ENCODE data around the gene SLC12A7.
"Not testable (repeated sequence)": the region's sequence is repeated elsewhere in the genome, so short reads cannot be mapped to it uniquely, and the experiment has no call there.

SLC12A7 gene

DNA sequence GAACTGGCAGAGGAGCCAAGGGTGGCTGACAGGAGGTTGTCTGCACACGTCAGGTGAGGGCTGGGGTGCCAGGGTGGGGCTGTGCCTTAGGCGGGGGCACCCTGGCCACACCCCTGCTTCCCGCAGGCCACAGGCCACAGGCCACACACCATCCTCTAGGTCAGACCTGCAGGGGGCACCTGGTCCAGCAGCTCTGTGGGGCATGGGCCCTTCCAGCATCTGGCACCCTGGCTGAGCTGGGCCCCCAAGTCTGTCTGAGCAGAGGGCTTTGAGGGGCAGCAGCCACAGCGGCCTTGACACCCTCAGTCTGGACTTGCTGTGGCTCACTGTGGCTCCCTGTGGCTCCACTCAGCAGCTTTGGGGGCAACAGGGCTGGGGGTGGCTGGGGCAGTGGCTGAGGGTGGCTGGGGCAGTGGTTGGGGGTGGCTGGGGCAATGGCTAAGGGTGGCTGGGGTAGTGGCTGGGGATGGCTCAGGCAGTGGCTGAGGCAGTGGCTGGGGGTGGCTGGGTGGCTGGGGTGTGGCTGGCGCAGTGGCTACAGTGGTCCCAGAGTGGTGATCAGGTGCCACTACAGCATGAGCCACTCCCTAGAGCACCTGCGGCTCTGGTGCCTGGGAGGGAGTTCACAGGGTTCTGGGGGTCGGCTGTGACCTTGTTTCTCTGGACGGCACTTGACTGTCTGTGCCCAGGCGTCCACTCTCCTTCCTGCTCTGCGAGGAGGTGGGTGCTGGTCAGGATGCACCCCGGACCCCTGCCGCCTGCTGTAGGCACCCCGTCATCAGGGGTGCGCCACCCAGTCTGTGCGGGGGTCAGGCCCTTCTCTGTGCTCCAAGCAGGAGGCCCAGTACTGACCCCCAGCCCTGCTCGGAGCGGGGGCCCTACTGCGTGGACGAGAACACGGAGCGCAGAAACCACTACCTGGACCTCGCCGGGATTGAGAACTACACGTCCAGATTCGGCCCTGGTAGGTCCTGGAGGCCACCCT, 76.2 kb downstream of the SLC12A7 start:
- no peak for DNase-seq (ENCODE audit: low read depth in 3 of 3)

- DNase-seq (ENCODE audit: low read depth in 3 of 3) = no peak
Measured at GRCh38 chr5:1034986-1035385, 76.9 kb downstream of the SLC12A7 start.

DNA sequence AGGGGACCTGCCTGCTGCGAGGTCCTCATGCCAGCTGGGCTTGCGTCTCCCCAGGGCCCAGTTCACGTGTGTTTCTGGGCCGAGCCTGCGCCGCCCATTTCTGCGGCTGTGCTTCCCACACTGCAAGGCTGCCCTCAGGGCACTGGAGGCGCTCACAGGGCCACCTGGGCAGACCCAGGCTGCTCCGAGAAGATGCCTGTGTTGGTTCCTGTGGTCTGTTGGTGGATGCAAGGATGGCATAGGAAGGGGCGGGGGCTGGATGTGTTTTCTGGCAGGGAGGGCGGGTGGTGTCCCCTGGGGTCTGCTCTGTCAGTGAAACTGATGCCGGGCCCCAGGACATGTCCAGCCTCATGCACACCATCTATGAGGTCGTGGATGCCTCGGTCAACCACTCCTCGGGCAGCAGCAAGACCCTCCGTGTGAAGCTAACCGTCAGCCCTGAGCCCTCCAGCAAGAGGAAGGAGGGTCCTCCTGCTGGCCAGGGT, 77.4 kb downstream of the SLC12A7 start:
- DNase-seq (ENCODE audit: low read depth in 3 of 3) = no peak

DNA sequence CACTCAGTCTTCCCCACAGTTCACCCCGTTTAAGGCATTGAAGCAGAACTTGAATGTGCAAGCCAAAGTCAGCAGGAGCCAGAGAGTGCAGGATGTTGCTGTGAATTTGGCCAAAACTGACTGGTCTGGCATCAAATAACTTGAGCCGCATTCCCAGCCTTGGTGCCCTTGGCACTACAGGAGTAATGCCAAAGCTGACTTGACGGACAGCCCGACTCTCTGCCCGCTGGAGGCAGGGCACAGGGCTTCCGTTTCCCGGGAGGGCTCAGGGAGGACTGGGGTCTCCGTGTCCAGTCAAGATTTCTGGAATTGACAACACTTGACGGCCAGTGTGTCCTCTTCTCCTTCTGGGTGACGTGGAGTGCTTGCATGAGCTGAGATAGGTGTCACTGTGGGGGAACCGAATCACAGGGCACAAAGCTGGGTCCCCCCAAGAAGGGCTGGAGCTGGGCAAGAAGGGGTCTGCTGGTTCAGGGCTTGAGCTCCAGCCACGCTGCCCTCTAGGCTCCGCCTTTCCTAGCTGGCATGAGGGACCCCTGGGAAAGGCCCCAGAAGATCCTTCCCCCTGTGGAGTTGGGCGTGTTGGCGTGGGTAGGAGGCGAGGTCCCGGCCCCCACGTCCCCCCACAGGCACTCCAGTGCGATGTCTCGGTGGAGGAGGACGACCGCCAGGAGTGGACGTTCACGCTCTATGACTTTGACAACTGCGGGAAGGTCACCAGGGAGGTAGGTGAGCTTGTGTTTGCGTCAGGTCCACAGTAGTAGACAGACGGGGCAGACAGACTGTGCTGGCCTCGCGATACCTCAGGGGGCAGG, 78.0 kb downstream of the SLC12A7 start:
- no peak for DNase-seq (ENCODE audit: low read depth in 3 of 3)

- no peak for DNase-seq (ENCODE audit: low read depth in 3 of 3)
Measured at GRCh38 chr5:1033178-1033577, 78.7 kb downstream of the SLC12A7 start.

DNA sequence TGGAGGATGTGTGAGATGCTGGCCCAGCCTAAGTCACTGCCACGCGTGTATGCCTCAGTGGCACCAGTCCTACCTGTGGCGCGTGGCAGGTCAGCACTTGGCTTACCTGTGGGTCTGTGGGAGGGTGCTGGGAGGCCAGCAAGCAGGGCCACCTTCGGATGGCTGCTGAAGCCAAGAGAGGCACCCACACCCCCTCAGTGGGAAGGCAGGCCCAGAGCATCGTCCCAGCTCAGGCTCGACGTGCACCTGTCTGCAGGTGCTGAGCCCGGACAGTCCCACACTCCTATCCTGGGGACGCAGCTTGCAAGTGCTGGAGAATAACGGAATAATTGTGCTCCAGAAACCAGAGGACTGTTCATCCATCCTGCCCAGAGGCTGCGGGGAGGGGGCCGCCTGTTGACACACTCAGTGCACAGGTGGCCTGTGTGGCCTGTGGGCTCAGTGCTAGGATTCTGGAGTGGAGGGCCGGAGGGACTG, 79.3 kb downstream of the SLC12A7 start:
- no peak for DNase-seq (ENCODE audit: low read depth in 3 of 3)

DNA sequence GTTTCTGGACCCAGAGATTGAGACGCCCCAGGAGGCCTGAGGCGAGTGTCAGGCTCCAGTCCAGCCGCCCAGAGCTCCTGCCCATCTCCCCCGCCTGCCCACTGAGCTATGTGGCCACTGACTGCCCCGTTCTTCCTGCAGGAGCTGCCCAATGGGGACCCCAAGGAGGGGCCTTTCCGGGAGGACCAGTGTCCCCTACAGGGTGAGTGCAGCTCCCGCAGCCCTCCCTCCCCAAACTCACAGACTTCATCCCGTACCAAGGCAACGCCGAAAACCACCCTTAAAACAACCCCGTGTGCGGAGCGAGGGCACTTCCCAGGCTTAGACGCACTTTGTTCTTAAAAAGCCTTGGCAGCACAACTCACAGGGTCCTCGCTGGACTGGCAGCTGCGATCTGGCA, 79.9 kb downstream of the SLC12A7 start:
- no peak for DNase-seq (ENCODE audit: low read depth in 3 of 3)

- DNase-seq (ENCODE audit: low read depth in 3 of 3) = no peak
Measured at GRCh38 chr5:1031306-1031959, 80.4 kb downstream of the SLC12A7 start.

- DNase-seq (ENCODE audit: low read depth in 3 of 3) = no peak
Measured at GRCh38 chr5:1030801-1031271, 81.0 kb downstream of the SLC12A7 start.

DNA sequence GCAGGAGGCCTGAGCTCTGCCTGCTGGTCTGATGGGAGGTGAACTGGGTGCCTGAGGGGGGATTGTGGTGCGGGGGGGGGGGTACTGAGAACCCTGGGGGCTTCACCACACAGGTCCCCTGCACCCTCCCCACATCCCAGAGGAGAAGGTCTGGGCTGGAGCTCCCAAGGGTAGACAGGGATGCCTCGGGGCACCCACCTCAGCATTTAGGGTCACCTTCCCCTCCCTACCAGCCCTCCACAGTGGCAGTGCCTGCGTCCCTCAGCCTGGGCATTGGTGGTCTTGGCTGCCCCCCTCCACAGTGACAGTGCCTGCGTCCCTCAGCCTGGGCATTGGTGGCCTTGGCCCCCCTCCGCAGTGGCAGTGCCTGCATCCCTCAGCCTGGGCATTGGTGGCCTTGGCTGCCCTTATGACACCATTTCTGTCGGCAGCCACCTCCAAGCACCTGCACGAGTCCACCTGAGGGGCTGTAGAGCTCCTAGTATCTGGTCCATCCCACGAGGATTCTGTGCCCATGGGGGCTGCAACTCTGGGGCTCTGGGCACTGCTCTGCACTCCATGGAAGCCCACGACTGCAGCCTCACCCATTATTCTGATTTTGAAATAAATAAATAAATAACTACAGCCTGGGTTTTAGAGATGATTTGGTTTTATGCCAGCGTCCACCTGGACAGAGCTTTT, 81.8 kb downstream of the SLC12A7 start:
- DNase-seq (ENCODE audit: low read depth in 3 of 3) = no peak

DNA sequence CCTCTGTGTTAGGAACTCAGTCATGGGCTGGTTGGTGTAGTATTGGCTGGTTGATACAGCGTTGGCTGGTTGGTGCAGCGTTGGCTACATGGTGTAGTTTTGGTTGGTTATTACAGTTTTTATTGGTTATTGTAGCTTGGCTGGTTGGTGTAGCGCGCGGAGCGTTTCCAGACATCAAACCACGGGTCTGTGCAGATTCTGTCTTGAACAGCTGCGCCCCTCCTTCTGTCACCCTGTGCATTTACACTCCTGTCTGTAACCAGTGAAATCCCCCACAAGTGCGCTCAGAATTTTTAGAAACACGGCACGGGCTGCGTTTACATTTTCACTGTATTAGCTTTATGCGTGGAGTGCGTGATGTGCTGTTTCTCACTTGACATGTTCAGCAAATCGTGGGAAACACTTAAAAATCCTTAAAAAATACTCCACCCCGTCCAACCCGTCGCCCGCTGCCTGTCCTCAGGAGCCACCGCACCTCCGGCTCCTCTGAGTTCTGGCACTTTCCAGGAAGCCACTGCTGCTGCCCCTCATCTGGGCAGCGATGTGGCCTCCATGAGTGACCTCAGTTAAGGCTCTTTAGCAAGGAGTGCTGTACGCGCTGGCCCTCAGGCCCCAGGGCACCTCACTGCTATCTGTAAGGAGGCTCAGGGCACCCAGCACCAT, 82.5 kb downstream of the SLC12A7 start:
- DNase-seq (ENCODE audit: low read depth in 3 of 3) = no peak

DNA sequence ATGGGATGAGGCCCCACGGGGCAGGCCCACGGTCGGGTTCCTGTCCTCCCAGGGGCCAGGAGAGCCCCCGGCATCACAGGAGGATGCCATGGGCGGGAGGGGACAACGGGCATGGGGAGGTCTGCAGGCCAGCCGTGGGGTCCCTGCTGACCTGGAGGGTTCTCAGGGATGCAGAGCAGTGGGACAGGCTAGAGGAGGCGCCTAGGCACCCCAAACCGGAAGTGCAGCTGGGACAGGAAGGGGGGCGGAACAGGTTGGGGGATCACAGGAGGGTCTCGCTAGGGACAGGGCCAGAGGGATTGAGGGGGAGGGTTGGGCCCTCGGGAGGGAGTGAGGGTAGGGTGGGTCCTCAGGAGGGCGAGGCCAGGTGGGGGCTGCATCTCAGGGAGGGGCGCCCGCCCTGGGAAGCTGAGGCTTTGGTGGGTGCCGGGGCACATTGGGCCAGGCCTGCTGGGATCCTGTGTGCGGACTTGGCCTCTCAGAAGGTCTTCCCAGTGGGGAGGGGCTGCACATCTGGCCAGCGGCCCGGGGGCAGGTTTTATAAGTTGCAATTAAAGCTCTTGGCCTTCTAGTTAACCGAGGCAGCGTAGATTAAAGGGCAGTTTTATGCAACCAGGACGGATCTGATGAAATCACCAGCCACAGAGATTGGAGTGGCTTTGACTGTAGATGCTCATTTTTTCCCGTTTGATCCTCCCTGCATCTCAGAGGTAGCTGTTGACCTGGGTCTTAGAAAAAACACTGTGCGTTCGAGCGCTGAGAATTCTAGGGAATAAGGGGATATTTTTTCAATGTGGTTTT, 83.2 kb downstream of the SLC12A7 start:
- no peak for DNase-seq (ENCODE audit: low read depth in 3 of 3)

DNA sequence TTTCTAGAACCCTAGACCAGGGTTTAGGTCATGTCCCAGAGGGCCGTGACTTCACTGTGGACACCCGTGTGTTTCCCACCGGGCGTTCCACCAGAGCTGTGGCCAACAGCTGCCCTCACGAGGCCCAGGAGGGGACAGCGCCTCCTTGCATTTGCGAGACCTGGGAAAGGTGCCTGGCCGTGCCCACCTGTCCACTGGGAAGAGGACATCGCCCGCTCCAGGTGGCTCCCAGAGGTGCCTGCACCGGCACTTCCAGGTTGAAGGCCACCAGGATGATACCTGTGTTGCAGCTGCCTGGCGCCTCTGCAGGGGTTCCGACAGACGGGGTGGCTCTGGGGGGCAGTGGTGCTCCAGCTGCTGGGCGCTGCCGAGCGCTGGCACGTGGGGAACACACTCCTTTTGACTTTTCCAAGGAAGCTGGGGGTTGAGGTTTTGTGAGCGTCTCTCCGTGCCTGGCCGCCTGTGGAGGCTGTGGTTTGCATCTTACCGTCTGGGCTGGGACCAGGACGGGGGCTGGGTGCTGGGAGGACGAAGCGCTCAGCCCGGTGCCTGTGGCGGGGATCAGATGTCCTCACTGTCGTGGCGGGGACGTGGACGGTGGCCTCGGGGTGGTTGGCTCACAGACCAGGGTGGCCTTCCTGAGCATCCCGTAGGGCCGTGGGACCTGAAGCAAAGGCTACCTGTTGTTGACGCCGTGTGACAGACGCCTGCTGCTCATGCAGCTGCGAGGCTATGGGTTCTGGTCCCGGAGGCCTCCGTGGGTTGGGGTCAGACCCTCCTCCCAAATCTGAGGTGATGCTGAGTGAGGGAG, 84.0 kb downstream of the SLC12A7 start:
- no peak for DNase-seq (ENCODE audit: low read depth in 3 of 3)

DNA sequence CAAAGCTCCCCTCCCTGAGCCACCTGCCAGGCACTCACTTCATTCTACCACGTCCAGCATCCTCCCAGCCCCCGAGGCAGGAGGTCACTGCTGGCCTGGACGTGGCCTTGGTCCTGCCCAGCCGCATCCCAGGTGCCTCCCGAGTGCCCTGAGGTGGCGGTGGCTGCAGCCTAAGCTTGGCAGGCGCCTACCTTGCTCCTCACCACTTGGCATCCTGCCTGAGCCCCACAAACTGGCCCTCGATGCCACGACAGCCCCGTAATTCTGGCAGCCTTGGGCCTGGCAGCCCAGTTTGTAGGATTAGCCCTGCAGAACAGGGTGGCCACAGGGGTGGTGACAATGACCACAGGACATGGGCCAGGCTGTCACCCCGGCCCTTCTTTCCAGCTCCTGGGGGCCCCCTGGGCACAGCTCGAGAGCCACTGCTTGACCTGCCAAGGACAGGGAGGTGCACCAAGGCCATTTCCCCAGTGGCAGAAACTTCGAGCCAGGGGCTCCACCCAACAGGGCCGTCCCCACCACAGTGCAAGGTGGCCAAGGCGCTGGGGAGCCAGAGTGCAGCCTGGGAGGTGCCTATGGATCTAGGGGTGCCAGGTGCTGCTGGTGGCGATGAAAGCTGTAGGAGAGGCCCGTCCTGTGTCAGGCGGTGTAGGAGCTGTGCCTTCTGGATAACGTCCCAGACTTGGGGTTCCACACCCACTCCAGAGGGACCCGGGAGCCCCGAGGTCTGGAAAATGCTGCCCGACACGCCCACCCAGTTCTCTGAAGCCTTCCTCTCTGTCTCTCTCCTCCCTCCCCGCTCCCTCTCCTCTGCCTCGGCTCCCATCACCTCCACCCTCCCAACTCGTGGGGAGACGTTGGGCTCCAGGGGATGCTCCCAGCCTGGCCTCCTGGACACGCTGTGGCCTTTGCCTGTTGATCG, 84.9 kb downstream of the SLC12A7 start:
- DNase-seq (ENCODE audit: low read depth in 3 of 3) = no peak

DNA sequence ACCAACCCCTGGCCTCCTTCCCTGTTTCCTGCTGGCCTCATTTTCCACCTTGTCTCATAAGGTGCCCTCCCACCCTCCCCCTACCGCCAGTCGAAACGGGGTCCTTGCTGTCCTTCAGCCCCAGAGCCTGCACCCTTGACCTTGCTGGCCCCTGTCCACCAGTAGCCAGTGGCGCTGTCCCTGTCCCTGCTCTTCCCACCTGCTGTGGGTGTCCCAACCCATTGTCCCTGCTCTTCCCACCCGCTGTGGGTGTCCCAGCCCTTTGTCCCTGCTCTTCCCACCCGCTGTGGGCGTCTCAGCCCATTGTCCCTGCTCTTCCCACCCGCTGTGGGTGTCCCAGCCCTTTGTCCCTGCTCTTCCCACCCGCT, 89.9 kb downstream of the SLC12A7 start:
- DNase-seq (ENCODE audit: low read depth in 3 of 3) = not testable (repeated sequence)

- DNase-seq (ENCODE audit: low read depth in 3 of 3) = no peak
Measured at GRCh38 chr5:1021136-1021968, 90.5 kb downstream of the SLC12A7 start.

DNA sequence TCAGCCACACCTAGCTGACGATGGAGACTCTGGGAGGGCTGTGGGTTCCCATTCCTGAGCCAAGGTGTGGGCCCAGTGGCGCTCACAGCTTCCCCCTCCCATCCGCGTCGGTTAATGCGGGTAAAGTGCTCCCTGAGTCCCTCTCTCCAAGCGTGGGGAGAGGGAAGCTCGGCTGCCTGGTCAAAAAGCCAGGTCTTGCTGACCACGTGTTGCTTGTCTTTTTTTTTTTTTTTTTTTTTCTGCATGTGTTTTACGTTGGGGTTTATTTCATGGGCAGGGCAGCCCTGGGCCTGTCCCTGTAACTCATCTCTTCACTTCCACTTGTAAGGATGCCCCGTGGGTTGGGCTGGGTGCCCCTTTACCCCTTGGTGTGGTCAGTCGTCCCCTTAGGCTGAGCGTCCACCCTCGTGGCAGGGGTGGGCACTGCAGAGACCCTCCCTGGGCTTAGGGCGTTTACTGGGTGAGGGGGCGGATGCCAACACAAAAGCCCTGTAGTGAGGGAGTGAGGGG, 91.4 kb downstream of the SLC12A7 start:
- no peak for DNase-seq (ENCODE audit: low read depth in 3 of 3)
